Measurements from ENCODE around the gene SMPD3.

- TF ChIP-seq POLR2A (IDR thresholded peaks at IDR 0.05), result no peak
- TF ChIP-seq CTCF (IDR thresholded peaks at IDR 0.05), result no peak
- no peak for TF ChIP-seq POLR2AphosphoS5 (IDR thresholded peaks at IDR 0.05)
Observed at GRCh38 chr16:68480084-68480995, 32.0 kb upstream of the SMPD3 start.
